Vagina (tissue), 2 donors: ENCODE measurements around the gene NT5DC2.

Experiments
- CTCF ChIP-seq, 3 experiments: fragments of 450-650 bp in 2 of 3; fragments of 200-600 bp in 1 of 3; sonication (generic) in 1 of 3; IDR thresholded peaks; one replicate each; pipeline ENCODE4 v1.5.1; 2017 to 2019; ENCODE audit warnings: antibody characterized with exemption in 3 of 3, mild to moderate bottlenecking in 2 of 3, moderate library complexity in 2 of 3
- POLR2A ChIP-seq, 2 donors: fragments of 450-650 bp; IDR thresholded peaks; one replicate each; pipeline ENCODE4 v1.6.1; 2017; ENCODE audit warnings: antibody characterized with exemption in 2 of 2, mild to moderate bottlenecking in 2 of 2, moderate library complexity in 2 of 2
- POLR2AphosphoS5 ChIP-seq, 2 donors: sonication (generic); formaldehyde crosslinking; IDR thresholded peaks; one replicate each; pipeline ENCODE4 v1.9.0; 2017; ENCODE audit warnings: antibody characterized with exemption in 2 of 2, mild to moderate bottlenecking in 2 of 2, low read depth in 1 of 2; ENCODE audit not compliant: insufficient read depth in 1 of 2

- TF ChIP-seq POLR2A (IDR thresholded peaks at IDR 0.05) = no peak
- no peak for TF ChIP-seq CTCF (IDR thresholded peaks at IDR 0.05)
- TF ChIP-seq POLR2AphosphoS5 (IDR thresholded peaks at IDR 0.05; ENCODE audit: insufficient read depth in 1 of 2, low read depth in 1 of 2) = no peak
These were observed 1.9 kb upstream of the NT5DC2 start for GRCh38 chr3:52535411-52536111.
